Astrocyte (in vitro differentiated cells and primary cell): ENCODE results near the gene ZCCHC24.

Experiments
- CTCF ChIP-seq: IDR thresholded peaks from 2 replicates; pipeline ENCODE4 v1.5.1; 2011; ENCODE audit warnings: low read depth, mild to moderate bottlenecking, inconsistent platforms, low read length, moderate library complexity; ENCODE audit not compliant: insufficient read depth
- EZH2 ChIP-seq: IDR thresholded peaks from 2 replicates; pipeline ENCODE4 v1.6.1; 2012; ENCODE audit warnings: mild to moderate bottlenecking, low read length, inconsistent platforms; ENCODE audit not compliant: insufficient read depth

DNA sequence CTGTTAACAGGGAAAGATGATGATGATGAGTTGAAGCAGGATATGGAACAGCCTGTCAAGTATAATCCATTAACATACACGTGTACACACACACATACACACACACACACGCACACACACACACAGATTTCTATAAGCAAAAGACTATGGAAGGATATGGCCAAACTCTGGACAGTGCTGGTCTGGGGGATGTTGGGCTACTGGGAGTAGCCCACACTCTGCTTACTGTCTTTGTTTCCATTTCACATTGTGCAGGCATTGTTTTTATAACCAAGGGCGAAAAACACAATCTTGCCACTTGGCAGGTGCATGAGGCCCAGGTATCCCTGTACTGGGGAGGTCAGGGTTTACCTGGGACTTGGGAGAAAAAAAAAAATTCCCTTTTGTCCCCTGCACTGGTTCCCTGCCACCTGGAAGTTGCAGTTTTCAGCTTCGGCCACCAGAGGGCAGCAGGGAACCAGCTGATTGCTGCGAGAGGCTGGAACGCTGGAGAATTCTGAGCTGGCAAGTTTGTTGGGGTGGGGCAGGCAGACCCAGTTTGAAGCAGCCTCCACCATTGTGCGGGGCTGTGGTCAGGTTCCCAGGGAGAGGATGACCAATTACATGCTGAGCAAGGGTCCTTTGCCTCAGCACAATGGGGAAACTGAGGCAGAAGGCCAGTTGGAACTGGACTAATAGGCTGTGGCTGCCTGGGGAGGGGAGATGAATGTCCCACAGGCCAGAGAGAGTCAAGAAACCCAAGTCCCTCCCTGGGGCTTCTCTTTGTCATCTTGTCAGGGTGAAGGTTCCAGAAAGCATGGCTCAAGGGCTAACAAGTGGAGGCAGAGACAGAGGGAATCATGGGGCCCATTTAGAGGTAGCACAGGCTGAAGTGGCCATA lies 70.9 kb downstream of the ZCCHC24 start:
- TF ChIP-seq CTCF (peak; percentile 96), EZH2 (no peak)
